GM19395 (cell line): ENCODE data around the gene ITGAL.
A peak's percentile ranks its signal among the peaks of the same experiment; 100 is the strongest.
"Not testable (repeated sequence)": the region's sequence is repeated elsewhere in the genome, so short reads cannot be mapped to it uniquely, and the experiment has no call there.

ENCODE experiments used
- ATAC-seq: cut with Tn5 transposase; IDR thresholded peaks from one replicate; pipeline ENCODE4 v1.9.1; 2021; ENCODE audit warnings: mild to moderate bottlenecking, moderate library complexity; ENCODE audit not compliant: unreplicated experiment

Gene ITGAL

DNA sequence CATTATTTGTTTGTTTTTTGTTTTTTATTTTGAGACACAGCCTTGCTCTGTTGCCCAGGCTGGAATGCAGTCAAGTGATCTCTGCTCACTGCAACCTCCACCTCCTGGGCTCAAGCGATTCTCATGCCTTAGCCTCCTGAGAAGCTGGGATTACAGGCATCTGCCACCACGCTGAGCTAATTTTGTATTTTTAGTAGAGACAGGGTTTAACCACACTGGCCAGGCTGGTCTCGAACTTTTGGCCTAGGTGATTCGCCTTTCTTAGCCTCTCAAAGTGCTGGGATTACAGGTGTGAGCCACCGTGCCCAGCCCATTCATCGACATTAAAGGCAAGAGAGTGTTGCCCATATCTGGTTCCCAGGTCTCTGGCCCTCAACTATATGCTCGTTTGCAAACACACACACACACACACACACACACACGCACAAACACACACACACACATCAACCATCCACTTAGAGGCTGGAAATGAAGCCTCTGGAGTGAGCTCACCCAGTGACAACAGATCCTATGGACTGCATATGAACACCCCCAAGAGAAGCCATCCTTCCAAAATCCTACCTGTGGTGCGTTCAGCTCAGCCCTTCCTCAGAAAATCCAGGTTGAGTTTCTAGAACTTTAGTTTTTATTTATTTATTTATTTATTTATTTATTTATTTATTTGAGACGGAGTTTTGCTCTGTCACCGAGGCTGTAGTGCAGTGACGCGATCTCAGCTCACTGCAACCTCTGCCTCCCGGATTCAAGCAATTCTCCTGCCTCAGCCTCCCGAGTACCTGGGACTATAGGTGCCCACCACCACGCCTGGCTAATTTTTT lies 14.6 kb upstream of the ITGAL start:
- ATAC-seq, result no peak

DNA sequence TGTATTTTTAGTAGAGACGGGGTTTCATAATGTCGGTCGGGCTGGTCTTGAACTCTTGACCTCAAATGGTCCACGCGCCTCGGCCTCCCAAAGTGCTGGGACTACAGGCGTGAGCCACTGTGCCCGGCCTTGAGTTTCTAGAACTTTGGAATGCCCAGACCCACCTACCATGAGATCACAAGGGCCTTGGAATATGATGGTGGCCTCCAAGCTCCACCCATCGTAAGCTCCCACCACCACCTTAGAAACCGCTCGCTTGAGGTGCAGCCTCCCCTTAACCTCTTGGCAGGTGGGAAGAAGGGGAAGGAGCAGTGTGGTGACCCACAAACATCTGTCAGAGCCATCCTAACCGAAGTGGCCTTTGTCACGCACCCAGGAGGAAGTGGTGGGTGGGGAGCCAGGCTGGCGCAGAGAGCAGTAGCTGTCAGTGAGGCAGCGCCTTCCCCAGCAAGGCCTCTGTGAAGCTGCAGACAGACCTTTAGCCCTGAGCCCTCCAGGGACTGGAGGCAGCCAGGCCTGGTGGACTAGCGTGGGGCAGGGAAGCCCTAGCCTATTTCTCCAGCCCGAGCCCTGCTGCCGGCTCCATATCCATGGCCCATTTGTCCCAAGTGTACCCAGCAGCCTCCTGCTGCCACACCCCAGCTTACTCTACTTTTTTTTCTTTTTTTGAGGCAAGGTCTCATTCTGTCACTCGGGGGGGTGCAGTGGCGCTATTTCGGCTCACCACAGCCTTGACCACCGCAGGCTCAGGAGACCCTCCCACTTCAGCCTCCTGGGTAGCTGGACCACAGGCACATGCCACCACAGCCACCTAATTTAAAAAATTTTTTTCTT lies 13.8 kb upstream of the ITGAL start:
- ATAC-seq, result peak; percentile 80

DNA sequence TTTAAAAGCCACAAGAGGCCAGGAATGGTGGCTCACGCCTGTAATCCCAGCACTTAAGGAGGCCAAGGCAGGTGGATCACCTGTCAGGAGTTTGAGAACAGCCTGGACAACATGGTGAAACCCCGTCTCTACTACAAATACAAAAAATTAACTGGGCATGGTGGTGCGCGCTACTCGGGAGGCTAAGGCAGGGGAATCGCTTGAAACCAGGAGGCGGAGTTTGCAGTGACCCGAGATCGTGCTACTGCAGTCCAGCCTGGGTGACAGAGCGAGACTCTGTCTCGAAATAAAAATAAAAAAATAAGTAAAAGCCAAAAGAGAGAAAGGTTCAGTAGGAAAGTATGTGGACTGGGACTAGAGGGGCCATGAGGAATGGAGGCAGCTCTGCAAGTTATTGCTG lies 13.1 kb upstream of the ITGAL start:
- no peak for ATAC-seq

DNA sequence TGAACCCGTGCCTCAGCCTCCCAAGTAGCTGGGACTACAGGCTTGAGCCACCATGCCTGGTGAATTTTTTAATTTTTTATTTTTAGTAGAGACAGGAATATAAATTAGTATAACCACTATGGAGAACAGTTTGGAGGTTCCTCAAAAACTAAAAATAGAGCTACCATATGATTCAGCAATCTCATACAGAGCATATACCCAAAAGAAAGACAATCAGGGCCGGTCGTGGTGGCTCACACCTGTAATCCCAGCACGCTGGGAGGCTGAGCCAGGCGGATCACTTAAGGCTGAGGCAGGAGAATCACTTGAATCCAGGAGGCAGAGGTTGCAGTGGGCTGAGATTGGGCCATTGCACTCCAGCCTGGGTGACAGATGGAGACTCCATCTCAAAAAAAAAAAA lies 11.1 kb upstream of the ITGAL start:
- ATAC-seq, result not testable (repeated sequence)

DNA sequence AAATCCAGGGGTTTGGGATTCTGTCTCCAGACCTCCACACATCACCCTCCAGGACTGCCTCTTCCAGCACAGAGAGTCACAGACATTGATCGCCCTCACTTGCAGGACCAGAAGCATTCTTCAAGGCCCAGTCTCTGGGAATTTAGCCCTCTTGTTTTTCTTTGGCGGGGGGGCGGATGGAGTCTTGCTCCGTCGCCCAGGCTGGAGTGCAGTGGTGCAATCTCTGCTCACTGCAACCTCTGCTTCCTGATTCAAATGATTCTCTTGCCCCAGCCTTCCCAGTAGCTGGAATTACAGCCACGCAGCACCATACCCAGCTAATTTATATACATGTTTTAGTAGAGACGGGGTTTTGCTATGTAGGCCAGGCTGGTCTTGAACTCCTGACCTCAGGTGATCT lies 8.5 kb upstream of the ITGAL start:
- ATAC-seq, result no peak

DNA sequence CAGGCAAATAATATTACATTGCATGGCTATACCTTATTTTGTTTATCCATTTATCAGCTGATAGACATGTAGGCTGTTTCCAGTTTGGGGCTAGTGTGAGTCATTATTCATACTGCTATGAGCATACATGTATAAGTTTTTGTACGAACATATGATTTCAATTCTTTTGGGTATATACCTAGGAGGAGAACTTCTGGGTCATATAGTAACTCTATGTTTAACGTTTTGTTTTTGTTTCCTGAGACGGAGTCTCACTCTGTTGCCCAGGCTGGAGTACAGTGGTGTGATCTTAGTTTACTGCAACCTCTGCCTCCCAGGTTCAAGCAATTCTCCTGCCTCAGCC lies 2.4 kb upstream of the ITGAL start:
- no peak for ATAC-seq

DNA sequence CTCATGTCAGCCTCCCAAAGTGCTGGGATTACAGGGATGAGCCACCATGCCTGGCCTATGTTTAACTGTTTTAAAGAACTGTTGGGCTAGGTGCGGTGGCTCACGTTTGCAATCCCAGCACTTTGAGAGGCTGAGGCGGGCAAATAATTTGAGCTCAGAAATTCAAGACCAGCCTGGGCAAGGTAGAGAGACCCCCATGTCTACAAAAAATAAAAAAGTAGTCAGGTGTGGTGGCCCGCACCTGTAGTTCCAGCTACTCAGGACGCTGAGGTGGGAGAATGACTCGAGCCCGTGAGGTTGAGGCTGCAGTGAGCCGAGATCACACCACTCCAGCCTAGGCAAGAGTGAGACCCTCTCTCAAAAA lies 1.9 kb upstream of the ITGAL start:
- peak; percentile 3 for ATAC-seq

DNA sequence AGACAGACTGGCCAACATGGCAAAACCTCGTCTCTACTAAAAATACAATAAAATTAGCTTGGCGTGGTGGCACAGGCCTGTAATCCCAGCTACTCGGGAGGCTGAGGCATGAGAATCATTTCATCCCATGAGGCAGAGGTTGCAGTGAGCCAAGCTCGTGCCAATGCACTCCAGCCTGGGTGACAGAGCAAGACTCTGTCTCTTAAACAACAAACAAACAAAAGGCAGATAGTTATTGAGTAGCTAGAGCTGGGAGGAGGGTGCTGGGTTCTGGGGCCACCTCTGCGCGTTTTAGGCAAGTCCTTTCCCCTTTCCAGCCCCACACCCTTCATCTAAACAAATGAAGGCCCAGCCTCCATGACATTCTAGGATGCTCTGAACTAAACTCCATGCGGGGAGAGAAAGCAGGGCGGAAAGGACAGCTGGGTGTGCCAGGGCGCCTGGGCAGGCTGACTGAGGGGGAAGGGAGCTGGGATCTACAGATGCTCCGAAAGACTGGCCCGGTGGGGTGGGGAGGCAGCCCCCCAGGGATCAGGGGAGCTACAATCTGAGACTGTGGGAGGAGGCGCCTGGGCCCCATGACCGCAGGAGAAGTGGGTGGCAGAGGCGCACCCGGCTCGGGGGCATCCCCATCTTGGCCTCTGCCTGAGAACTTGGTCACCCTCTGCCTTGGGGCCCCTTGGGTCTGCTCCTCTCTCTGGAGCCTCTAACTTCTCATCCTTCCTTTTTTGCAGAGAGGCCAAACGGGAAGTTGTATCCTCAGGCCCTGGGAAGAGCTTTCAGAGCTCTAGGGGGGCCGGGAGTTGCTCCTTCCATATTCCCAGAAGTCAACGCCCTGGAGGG lies 910 bp downstream of the ITGAL start:
- ATAC-seq, result no peak

DNA sequence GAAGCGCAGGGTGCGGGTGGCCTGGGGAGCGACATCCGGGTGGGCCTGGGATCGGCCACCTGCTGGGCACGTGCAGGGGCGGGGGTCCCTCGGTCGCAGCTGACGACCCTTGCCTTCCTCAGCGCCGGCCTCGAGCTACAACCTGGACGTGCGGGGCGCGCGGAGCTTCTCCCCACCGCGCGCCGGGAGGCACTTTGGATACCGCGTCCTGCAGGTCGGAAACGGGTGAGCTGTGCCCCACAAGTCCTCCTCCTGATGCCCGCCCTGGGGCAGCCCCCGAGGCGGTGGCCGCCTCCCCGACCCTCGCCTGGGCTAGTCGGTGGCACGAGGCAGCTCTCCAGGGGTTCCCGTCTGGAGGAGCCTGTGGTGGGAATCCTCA lies 1.5 kb downstream of the ITGAL start:
- no peak for ATAC-seq

DNA sequence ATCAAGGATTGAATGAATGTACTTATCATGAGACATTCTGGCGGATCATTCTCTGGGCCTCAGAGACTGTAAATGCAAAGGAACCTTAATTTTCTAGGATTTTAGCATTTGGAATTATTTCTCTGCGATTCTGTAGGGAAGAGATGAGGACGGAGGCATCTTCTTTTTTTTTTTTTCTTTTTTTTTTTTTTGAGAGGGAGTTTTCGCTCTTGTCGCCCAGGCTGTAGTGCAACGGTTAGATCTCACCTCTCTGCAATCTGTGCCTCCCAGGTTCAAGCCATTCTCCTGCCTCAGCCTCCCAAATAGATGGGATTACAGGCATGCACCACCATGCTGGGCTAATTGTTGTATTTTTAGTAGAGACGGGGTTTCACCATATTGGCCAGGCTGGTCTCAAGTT lies 2.1 kb downstream of the ITGAL start:
- ATAC-seq, result no peak

DNA sequence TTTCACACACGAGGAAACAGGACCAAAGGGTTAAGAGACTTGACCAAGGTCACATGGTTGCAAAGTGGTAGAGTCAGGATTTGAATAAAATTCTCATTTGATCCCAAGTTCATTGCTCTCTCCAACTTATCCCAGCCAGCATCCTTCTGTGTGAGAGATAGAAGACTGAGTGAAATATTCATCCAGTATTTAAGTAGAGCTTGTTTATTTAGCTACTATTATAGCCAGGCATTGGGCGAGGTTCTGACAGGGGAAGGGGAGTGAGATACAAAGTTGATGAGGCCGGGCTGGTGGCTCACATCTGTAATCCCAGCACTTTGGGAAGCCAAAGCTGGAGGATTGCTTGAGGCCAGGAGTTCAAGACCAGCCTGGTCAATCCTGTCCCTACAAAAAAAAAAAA lies 4.4 kb downstream of the ITGAL start:
- no peak for ATAC-seq

DNA sequence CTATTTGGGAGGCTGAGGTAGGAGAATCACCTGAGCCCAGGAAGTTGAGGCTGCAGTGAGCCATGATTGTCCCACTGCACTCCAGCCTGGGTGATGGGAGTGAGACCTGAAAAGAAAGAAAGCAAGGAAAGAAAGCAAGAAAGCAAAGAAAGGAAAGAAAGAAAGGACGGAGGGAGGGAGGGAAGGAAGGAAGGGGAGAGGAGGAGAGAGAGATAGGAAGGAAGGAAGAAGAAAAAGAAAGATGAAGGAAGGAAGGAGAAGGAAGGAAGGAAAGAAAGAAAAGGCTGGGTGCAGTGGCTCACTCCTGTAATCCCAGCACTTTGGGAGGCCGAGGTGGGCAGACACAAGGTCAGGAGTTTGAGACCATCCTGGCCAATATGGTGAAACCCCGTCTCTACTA lies 5.2 kb downstream of the ITGAL start:
- not testable (repeated sequence) for ATAC-seq

DNA sequence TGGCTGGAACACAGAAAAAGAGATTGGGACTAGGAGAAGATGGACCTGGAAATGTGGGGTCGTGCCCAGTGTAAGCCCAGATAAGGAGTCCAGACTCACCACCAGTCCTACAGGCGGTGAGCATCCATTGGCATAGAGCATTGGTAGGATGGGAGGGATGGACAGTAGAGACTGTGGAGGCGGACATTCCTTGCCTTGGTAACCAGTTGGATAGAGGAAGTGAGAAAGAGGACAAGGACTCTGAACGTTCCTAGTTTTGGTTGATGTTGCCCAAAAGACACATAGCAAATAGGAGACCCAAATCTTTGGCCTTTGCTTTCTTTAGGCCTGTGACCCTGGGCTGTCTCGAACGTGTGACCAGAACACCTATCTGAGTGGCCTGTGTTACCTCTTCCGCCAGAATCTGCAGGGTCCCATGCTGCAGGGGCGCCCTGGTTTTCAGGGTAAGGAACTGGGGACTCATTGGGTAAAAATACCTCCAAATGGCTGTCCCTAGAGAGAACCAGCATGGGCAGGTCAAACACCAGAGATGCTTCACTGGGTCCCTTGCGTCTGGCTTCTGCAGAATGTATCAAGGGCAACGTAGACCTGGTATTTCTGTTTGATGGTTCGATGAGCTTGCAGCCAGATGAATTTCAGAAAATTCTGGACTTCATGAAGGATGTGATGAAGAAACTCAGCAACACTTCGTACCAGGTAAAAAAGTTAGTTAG lies 6.4 kb downstream of the ITGAL start:
- no peak for ATAC-seq

DNA sequence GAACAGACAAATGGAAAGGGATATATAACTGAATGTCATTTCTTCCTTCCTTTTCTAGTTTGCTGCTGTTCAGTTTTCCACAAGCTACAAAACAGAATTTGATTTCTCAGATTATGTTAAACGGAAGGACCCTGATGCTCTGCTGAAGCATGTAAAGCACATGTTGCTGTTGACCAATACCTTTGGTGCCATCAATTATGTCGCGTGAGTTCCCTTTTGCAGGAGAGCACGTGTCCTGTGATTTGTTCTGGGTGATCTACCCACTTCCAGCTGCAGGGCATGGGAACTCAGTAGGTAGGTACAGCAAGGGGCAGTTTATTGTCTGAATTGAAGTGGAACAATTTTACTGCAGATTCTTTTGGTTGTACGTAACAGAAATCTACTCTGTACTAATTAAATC lies 8.8 kb downstream of the ITGAL start:
- no peak for ATAC-seq

DNA sequence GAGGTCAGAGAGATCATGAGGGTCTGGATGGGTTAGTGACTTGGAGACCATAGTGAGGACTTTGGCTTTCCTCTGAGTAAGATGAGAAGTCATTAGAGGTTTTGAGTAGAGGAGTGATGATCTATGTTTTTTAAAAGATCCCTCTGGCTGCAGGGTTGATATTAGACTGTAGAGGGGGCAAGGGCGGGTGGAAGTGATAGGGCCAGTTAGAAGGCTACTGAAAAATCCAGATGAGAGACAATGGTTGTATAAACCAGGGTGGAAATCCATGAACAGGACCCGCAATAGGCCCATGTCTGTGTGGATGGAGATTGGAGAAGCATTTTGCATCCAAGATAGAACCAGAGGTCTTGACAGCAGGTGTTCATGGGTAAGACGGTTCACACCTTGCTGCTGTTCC lies 9.8 kb downstream of the ITGAL start:
- no peak for ATAC-seq

DNA sequence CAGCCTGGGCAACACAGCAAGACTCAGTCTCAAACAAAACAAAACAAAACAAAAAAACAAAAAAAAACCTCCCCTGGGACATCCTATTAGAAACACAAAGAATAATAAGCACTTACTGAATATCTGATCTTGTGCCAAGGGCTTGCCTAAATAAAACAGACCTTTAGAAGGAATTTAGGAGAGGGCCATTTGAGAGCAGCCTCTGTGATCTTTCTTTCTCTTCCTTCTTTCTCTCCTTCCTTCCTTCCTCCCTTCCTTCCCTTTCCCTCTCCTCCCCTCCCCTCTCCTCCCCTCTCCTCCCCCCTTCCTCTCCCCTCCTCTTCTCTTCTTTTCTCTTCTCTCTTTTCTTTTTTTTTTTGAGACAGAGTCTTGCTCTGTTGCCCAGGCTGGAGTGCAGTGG lies 12.3 kb downstream of the ITGAL start:
- no peak for ATAC-seq

DNA sequence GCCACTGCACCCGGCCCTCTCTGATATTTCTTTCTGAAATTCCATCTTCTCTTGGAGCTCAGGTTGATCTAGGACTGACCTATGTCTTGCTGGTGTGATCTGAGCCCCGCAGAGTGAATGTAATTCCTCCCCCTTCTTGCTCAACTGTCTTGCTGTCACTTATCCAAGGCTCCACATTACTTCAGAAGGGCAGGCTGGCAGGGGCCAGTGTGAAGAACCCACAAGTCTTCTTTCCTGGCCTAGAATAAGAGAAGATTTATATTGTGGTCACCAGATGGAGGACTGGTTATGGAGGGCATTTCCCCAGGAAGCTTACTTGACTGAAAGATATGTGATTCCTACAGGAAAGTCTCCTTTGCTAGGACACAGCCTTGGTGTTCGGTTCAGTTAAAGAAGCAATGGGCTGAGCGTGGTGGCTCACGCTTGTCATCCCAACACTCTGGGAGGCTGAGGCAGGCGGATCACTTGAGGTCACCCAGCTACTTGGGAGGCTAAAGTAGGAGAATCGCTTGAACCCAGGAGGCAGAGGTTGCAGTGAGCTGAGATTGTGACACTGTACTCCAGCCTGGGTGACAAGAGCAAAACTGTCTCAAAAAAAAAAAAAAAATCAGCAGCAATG lies 13.4 kb downstream of the ITGAL start:
- no peak for ATAC-seq

DNA sequence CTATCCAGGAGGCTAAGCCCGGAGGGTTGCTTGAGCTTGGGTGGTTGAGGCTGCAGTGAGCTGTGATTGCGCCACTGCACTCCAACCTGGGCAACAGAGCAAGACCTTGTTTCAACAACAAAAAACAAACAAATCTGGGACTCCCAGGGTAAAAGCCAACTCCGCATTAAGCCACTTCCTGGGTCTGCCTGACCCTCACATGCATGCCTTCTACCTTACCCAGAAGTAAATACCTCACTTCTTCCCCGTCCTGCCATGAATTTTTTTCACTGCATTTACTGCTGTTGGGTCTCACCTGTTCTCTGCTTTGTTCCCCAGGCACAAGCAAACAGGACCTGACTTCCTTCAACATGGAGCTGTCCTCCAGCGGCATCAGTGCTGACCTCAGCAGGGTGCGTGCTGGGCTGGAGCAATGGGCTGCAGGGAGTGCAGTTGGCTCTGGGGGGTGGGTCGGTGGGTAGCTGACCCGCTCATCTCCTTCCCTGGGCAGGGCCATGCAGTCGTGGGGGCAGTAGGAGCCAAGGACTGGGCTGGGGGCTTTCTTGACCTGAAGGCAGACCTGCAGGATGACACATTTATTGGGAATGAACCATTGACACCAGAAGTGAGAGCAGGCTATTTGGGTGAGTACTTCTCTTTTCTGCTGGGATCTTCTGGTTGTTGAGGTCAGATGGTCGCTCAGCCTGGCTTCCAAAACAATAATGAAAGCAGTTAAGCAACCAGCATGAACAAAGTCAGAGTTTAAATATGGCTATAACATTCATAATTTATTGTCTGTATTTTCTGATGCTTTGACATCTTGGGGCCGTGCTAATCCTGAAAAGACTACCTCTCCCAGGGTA lies 16.4 kb downstream of the ITGAL start:
- no peak for ATAC-seq

DNA sequence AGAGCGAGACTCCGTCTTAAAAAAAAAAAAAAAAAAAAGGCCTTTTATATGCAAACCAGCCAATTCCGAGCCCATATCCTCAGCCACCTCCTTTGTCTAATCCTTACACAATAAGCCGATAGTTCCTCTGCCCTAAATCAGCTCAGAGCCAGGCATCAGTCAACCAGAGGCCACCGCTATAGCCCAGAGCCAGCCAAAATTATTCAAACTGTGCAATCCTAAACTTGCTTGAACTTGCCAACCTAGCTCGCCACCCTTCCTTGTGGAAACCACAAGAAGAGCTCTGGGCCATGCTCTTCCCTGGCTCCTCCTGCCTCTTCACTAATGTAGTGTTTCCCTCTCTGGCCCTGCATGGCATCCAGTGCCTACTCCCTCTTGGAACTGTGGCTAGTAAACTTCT lies 17.7 kb downstream of the ITGAL start:
- ATAC-seq, result no peak

DNA sequence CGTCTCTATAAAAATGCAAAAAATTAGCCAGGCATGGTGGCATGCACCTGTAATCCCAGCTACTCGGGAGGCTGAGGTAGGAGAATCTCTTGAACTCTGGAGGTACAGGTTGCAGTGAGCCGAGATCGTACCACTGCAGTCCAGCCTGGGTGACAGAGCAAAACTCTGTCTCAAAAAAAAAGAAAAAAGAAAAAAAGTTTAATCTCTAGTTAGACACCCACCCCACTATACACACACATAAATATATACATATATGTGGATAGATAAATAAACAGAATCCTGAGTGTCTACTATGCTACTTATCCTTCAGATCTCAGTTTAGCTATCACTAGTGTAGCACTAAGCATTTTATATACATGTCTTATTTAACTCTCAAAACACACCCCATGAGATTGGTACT lies 18.7 kb downstream of the ITGAL start:
- ATAC-seq, result no peak
